HEK293 (cell line): ENCODE measurements around the gene NDUFS2.
A peak's percentile ranks its signal among the peaks of the same experiment; 100 is the strongest.

Experiments
- CTCF ChIA-PET: fragments of 350-600 bp; formaldehyde crosslinking; extraction: SDS; loops from one replicate; lab custom pipeline; 2021; ENCODE audit warnings: antibody characterized with exemption; lab: Yijun Ruan, JAX
- POLR2A ChIA-PET: fragments of 300-600 bp; formaldehyde crosslinking; extraction: SDS; loops from one replicate; lab custom pipeline; 2020; ENCODE audit warnings: antibody characterized with exemption, inconsistent platforms; lab: Yijun Ruan, JAX
- H3K27ac ChIP-seq: fragments of 200-500 bp; sonication (Bioruptor generic); 2 replicates; pipeline ENCODE4 v1.5.1; 2014; ENCODE audit warnings: low read depth, low read length, control low read depth, inconsistent platforms; ENCODE audit errors: extremely low read depth
- H3K36me3 ChIP-seq, 2 experiments: fragments of 200-500 bp in 1 of 2; sonication (Bioruptor generic) in 1 of 2; 1 replicate in 1 of 2; 2 replicates in 1 of 2; pipeline ENCODE4 v1.5.1; 2014 to 2017; ENCODE audit warnings: inconsistent platforms in 2 of 2, low read length in 2 of 2; ENCODE audit not compliant: control insufficient read depth in 2 of 2, insufficient read depth in 1 of 2
- H3K4me1 ChIP-seq: fragments of 200-500 bp; sonication (Bioruptor generic); 2 replicates; pipeline ENCODE4 v1.5.1; 2014; ENCODE audit warnings: mild to moderate bottlenecking, low read length, inconsistent platforms; ENCODE audit not compliant: control insufficient read depth, insufficient read depth
- H3K4me3 ChIP-seq: 2 replicates; pipeline ENCODE4 v1.5.1; 2011; ENCODE audit warnings: low read depth, mild to moderate bottlenecking, control low read depth, low read length, moderate library complexity
- H3K9me3 ChIP-seq: fragments of 200-500 bp; sonication (Bioruptor generic); 2 replicates; pipeline ENCODE4 v1.5.1; 2014; ENCODE audit warnings: low read depth, low read length, inconsistent platforms; ENCODE audit not compliant: control insufficient read depth, insufficient read depth
- BCL11A ChIP-seq: fragments of 450-650 bp; formaldehyde crosslinking; IDR thresholded peaks from 2 replicates; pipeline ENCODE4 v1.5.1; 2016; ENCODE audit warnings: low read depth, missing biosample characterization, missing genetic modification characterization
- IKZF3 ChIP-seq: fragments of 450-650 bp; IDR thresholded peaks from 2 replicates; pipeline ENCODE4 v1.5.0; 2018; ENCODE audit warnings: missing biosample characterization, mild to moderate bottlenecking, missing genetic modification characterization, moderate library complexity
- KLF10 ChIP-seq: fragments of 450-650 bp; IDR thresholded peaks from 2 replicates; pipeline ENCODE4 v1.5.1; 2018; ENCODE audit warnings: missing biosample characterization, mild to moderate bottlenecking, missing genetic modification characterization
- MEIS1 ChIP-seq: sonication (generic); formaldehyde crosslinking; IDR thresholded peaks from 2 replicates; pipeline ENCODE4 v1.8.1; 2022; ENCODE audit warnings: missing genetic modification reagents, mild to moderate bottlenecking, borderline replicate concordance
- MYNN ChIP-seq: fragments of 450-650 bp; formaldehyde crosslinking; IDR thresholded peaks from 2 replicates; pipeline ENCODE4 v1.5.1; 2016; ENCODE audit warnings: missing biosample characterization, missing genetic modification characterization, borderline replicate concordance
- PRDM1 ChIP-seq: fragments of 450-650 bp; formaldehyde crosslinking; IDR thresholded peaks from 2 replicates; pipeline ENCODE4; 2016; ENCODE audit warnings: missing biosample characterization, missing genetic modification characterization
- SALL2 ChIP-seq: fragments of 450-650 bp; formaldehyde crosslinking; IDR thresholded peaks from 2 replicates; pipeline ENCODE4 v1.5.0; 2017; ENCODE audit warnings: missing biosample characterization, mild to moderate bottlenecking, missing genetic modification characterization, borderline replicate concordance
- SCRT1 ChIP-seq: fragments of 450-650 bp; formaldehyde crosslinking; IDR thresholded peaks from 2 replicates; pipeline ENCODE4 v1.5.1; 2016; ENCODE audit warnings: missing biosample characterization, missing genetic modification characterization, borderline replicate concordance
- SCRT2 ChIP-seq: fragments of 450-650 bp; formaldehyde crosslinking; IDR thresholded peaks from 2 replicates; pipeline ENCODE4 v1.5.1; 2016; ENCODE audit warnings: missing biosample characterization, missing genetic modification characterization
- ZFHX2 ChIP-seq: fragments of 450-650 bp; formaldehyde crosslinking; conservative IDR thresholded peaks from 2 replicates; pipeline ENCODE4 v1.5.1; 2016; ENCODE audit warnings: missing biosample characterization, missing genetic modification characterization
- ZFP37 ChIP-seq: fragments of 450-650 bp; formaldehyde crosslinking; IDR thresholded peaks from 2 replicates; pipeline ENCODE4 v1.5.1; 2016; ENCODE audit warnings: missing biosample characterization, missing genetic modification characterization
- ZNF239 ChIP-seq: fragments of 450-650 bp; formaldehyde crosslinking; IDR thresholded peaks from 2 replicates; pipeline ENCODE4 v1.5.1; 2016; ENCODE audit warnings: missing biosample characterization, missing genetic modification characterization
- ZNF248 ChIP-seq: fragments of 450-650 bp; formaldehyde crosslinking; IDR thresholded peaks from 2 replicates; pipeline ENCODE4 v1.5.1; 2017; ENCODE audit warnings: missing biosample characterization, missing genetic modification characterization
- ZNF394 ChIP-seq: fragments of 450-650 bp; formaldehyde crosslinking; IDR thresholded peaks from 2 replicates; pipeline ENCODE4 v1.5.1; 2016; ENCODE audit warnings: missing biosample characterization, missing genetic modification characterization, mild to moderate bottlenecking, moderate library complexity, borderline replicate concordance
- ZNF416 ChIP-seq: fragments of 450-650 bp; formaldehyde crosslinking; IDR thresholded peaks from 2 replicates; pipeline ENCODE4 v1.5.1; 2016; ENCODE audit warnings: missing biosample characterization, missing genetic modification characterization
- ZNF610 ChIP-seq: fragments of 450-650 bp; formaldehyde crosslinking; IDR thresholded peaks from 2 replicates; pipeline ENCODE4 v1.5.1; 2016; ENCODE audit warnings: missing biosample characterization, missing genetic modification characterization, borderline replicate concordance
- ZNF624 ChIP-seq: fragments of 450-650 bp; formaldehyde crosslinking; IDR thresholded peaks from 2 replicates; pipeline ENCODE4 v1.5.1; 2017; ENCODE audit warnings: missing biosample characterization, missing genetic modification characterization
- ZNF791 ChIP-seq: fragments of 450-650 bp; formaldehyde crosslinking; IDR thresholded peaks from 2 replicates; pipeline ENCODE4 v1.5.1; 2016; ENCODE audit warnings: missing biosample characterization, missing genetic modification characterization
- ZSCAN23 ChIP-seq: fragments of 450-650 bp; formaldehyde crosslinking; IDR thresholded peaks from 2 replicates; pipeline ENCODE4 v1.5.1; 2016; ENCODE audit warnings: missing biosample characterization, missing genetic modification characterization
- ZXDB ChIP-seq: fragments of 450-650 bp; formaldehyde crosslinking; IDR thresholded peaks from 2 replicates; pipeline ENCODE4 v1.5.1; 2016; ENCODE audit warnings: missing biosample characterization, missing genetic modification characterization
- TF ChIP-seq, protein P1 (sequence below): IDR thresholded peaks from 2 replicates; pipeline ENCODE4 v1.6.1; 2011; ENCODE audit warnings: mild to moderate bottlenecking, low read depth, low read length, borderline replicate concordance
- TF ChIP-seq, protein P2 (sequence below): fragments of 450-650 bp; formaldehyde crosslinking; IDR thresholded peaks from 2 replicates; pipeline ENCODE4 v1.5.1; 2016; ENCODE audit warnings: missing biosample characterization, missing genetic modification characterization
- TF ChIP-seq, protein P3 (sequence below): fragments of 450-650 bp; formaldehyde crosslinking; IDR thresholded peaks from 2 replicates; pipeline ENCODE4 v1.5.1; 2016; ENCODE audit warnings: missing biosample characterization, missing genetic modification characterization, borderline replicate concordance
- TF ChIP-seq, protein P4 (sequence below): fragments of 450-650 bp; formaldehyde crosslinking; IDR thresholded peaks from 2 replicates; pipeline ENCODE4 v1.5.1; 2016; ENCODE audit warnings: missing biosample characterization, missing genetic modification characterization

Gene NDUFS2

DNA sequence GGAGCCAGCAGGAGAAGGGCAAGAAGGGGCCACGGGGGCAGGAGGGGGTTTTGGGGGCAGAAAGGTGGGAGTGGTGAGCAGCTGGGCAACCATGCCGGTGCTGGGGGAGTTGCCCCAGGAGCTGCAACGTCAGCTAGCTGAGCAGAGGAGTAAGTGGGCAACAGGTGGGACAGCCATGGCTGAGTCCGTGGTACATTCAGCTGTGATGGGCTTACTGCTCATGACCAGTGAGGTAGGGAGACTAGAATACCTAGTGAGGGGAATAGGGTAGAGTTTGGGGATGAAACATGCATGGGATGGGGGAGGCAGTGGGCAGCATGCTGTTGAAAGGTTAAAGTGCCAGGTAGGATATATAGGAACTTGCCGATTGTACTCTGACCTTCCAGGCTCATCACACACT, 40.5 kb upstream of the NDUFS2 start:
- ChIA-PET POLR2A (interaction anchor here (0.5 to 1.6 kb wide), 6 partner anchors 10 to 159 kb away, joined by 3 to 6 read pairs (median 4); partner anchors contain the start of genes B4GALT3 and TOMM40L), CTCF (interaction anchor here (1.6 kb wide), 1 partner anchor 31 kb away, joined by 5 read pairs; no protein-coding TSS in a partner anchor)
- peaks cover 5 to 71% of the 10 kb centered on the region in 2 experiments; a peak in 2 of 3 replicates for H3K36me3 ChIP-seq

DNA sequence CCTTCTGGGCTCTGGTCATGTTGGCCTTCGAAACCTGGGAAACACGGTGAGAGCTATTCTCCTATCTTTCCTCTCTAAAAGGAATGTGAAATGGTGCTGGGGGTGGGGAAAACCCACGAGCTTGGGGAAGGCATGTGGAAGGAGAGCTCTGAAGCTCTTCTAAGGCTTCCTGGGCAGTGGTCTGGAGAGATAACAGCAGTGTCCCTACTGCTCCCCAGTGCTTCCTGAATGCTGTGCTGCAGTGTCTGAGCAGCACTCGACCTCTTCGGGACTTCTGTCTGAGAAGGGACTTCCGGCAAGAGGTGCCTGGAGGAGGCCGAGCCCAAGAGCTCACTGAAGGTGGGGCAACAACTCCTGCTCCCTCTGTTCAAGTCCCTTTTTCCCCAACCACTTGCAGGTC, 40.1 kb upstream of the NDUFS2 start:
- TF ChIP-seq, protein P1, sequence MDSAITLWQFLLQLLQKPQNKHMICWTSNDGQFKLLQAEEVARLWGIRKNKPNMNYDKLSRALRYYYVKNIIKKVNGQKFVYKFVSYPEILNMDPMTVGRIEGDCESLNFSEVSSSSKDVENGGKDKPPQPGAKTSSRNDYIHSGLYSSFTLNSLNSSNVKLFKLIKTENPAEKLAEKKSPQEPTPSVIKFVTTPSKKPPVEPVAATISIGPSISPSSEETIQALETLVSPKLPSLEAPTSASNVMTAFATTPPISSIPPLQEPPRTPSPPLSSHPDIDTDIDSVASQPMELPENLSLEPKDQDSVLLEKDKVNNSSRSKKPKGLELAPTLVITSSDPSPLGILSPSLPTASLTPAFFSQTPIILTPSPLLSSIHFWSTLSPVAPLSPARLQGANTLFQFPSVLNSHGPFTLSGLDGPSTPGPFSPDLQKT = no peak
- no peak for TF ChIP-seq MEIS1 (CRISPR knock-in tag)
- TF ChIP-seq ZFHX2 (tag by site-specific recombination) = no peak
- TF ChIP-seq MYNN = no peak
- no peak for TF ChIP-seq ZNF239 (tag by site-specific recombination)
- no peak for TF ChIP-seq ZNF394
- no peak for TF ChIP-seq IKZF3 (tag by site-specific recombination)
- no peak for TF ChIP-seq ZNF610 (tag by site-specific recombination)
- no peak for TF ChIP-seq ZFP37 (tag by site-specific recombination)
- no peak for TF ChIP-seq BCL11A (tag by site-specific recombination)
- TF ChIP-seq ZNF248 (tag by site-specific recombination) = no peak
- TF ChIP-seq ZSCAN23 = no peak
- Histone ChIP-seq H3K4me1 (peaks cover 7% of the 10 kb centered on the region; the same call in 1 of the 2 replicates), H3K9me3 (no peaks in the 10 kb centered on the region), H3K36me3 (peaks cover 5 to 67% of the 10 kb centered on the region in 2 experiments; a peak in 2 of 3 replicates), H3K4me3 (no peak overlapping the region), H3K27ac (no peak overlapping the region)
- POLR2A ChIA-PET = interaction anchor here (0.5 to 1.6 kb wide), 7 partner anchors 9 to 158 kb away, joined by 3 to 5 read pairs (median 3); partner anchors contain the start of genes B4GALT3 and TOMM40L
- CTCF ChIA-PET = interaction anchor here (1.0 to 1.6 kb wide), 2 partner anchors 19 to 31 kb away, joined by 3 to 5 read pairs; no protein-coding TSS in a partner anchor

More for the DNA sequence above, 40.5 kb upstream of the NDUFS2 start:
- no peaks in the 10 kb centered on the region for H3K9me3 ChIP-seq
- peaks cover 7% of the 10 kb centered on the region; the same call in 1 of the 2 replicates for H3K4me1 ChIP-seq
- no peak for TF ChIP-seq ZXDB
- TF ChIP-seq SCRT2 = peak; percentile 96
- peak; percentile 85 for TF ChIP-seq SCRT1 (tag by site-specific recombination)
- no peak for TF ChIP-seq SALL2
- no peak overlapping the region for H3K27ac ChIP-seq
- H3K4me3 ChIP-seq = no peak overlapping the region

DNA sequence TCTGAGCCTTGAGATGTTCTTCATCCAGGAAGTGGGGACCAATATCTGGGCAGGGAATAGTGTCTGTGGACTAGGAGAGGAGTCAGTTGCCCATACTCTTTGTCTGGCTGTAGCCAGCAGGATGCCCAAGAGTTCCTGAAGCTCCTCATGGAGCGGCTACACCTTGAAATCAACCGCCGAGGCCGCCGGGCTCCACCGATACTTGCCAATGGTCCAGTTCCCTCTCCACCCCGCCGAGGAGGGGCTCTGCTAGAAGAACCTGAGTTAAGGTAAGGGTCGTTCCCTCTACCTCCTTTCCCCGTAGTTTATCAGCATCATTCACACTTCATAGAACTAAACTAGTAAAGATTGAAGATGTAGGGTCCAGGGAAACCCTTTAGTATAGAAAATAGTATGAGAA, 39.4 kb upstream of the NDUFS2 start:
- CTCF ChIA-PET = interaction anchor here (1.0 to 1.6 kb wide), 2 partner anchors 20 to 30 kb away, joined by 3 to 5 read pairs; no protein-coding TSS in a partner anchor
- Histone ChIP-seq H3K36me3 (peaks cover 0 to 60% of the 10 kb centered on the region in 2 experiments; a peak in 1 of 3 replicates), H3K4me1 (peaks cover 7% of the 10 kb centered on the region; the same call in 1 of the 2 replicates), H3K9me3 (no peaks in the 10 kb centered on the region), H3K27ac (no peak overlapping the region), H3K4me3 (no peak overlapping the region)
- POLR2A ChIA-PET = interaction anchor here (0.6 to 1.4 kb wide), 3 partner anchors 10 to 78 kb away, joined by 3 to 5 read pairs (median 4); partner anchors contain the start of gene B4GALT3
- TF ChIP-seq ZNF791 (tag by site-specific recombination) (no peak), KLF10 (tag by site-specific recombination) (no peak), PRDM1 (no peak), ZNF416 (no peak), ZNF624 (tag by site-specific recombination) (no peak)
- TF ChIP-seq, protein P2, sequence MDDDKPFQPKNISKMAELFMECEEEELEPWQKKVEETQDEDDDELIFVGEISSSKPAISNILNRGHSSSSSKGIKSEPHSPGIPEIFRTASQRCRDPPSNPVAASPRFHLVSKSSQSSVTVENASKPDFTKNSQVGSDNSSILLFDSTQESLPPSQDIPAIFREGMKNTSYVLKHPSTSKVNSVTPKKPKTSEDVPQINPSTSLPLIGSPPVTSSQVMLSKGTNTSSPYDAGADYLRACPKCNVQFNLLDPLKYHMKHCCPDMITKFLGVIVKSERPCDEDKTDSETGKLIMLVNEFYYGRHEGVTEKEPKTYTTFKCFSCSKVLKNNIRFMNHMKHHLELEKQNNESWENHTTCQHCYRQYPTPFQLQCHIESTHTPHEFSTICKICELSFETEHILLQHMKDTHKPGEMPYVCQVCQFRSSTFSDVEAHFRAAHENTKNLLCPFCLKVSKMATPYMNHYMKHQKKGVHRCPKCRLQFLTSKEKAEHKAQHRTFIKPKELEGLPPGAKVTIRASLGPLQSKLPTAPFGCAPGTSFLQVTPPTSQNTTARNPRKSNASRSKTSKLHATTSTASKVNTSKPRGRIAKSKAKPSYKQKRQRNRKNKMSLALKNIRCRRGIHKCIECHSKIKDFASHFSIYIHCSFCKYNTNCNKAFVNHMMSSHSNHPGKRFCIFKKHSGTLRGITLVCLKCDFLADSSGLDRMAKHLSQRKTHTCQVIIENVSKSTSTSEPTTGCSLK = no peak
- TF ChIP-seq, protein P3, sequence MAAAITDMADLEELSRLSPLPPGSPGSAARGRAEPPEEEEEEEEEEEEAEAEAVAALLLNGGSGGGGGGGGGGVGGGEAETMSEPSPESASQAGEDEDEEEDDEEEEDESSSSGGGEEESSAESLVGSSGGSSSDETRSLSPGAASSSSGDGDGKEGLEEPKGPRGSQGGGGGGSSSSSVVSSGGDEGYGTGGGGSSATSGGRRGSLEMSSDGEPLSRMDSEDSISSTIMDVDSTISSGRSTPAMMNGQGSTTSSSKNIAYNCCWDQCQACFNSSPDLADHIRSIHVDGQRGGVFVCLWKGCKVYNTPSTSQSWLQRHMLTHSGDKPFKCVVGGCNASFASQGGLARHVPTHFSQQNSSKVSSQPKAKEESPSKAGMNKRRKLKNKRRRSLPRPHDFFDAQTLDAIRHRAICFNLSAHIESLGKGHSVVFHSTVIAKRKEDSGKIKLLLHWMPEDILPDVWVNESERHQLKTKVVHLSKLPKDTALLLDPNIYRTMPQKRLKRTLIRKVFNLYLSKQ = no peak
- TF ChIP-seq, protein P4, sequence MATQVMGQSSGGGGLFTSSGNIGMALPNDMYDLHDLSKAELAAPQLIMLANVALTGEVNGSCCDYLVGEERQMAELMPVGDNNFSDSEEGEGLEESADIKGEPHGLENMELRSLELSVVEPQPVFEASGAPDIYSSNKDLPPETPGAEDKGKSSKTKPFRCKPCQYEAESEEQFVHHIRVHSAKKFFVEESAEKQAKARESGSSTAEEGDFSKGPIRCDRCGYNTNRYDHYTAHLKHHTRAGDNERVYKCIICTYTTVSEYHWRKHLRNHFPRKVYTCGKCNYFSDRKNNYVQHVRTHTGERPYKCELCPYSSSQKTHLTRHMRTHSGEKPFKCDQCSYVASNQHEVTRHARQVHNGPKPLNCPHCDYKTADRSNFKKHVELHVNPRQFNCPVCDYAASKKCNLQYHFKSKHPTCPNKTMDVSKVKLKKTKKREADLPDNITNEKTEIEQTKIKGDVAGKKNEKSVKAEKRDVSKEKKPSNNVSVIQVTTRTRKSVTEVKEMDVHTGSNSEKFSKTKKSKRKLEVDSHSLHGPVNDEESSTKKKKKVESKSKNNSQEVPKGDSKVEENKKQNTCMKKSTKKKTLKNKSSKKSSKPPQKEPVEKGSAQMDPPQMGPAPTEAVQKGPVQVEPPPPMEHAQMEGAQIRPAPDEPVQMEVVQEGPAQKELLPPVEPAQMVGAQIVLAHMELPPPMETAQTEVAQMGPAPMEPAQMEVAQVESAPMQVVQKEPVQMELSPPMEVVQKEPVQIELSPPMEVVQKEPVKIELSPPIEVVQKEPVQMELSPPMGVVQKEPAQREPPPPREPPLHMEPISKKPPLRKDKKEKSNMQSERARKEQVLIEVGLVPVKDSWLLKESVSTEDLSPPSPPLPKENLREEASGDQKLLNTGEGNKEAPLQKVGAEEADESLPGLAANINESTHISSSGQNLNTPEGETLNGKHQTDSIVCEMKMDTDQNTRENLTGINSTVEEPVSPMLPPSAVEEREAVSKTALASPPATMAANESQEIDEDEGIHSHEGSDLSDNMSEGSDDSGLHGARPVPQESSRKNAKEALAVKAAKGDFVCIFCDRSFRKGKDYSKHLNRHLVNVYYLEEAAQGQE (tag by site-specific recombination) = no peak
